Liver (tissue), 9 donors: ENCODE data around the gene RASA3. TPM values are rescaled to one million over a fixed set of nuclear protein-coding genes. Genes with fewer than 3 reads are reported as not detected.

Experiments used
- DNase-seq: peaks from one replicate; pipeline ENCODE4 v3.0.0-alpha.2; 2017; ENCODE audit warnings: low spot score
- H3K27ac ChIP-seq, 2 donors: one replicate each; pipeline ENCODE4 v1.7.0; 2013; ENCODE audit warnings: inconsistent platforms in 2 of 2, low read length in 2 of 2, control low read depth in 1 of 2, low read depth in 1 of 2, mild to moderate bottlenecking in 1 of 2
- H3K27me3 ChIP-seq, 4 donors: one replicate each; pipeline versions ENCODE4 v1.6.1 to v1.7.0; 2013; ENCODE audit warnings: low read length in 3 of 4, inconsistent platforms in 1 of 4, mild to moderate bottlenecking in 1 of 4, moderate library complexity in 1 of 4; ENCODE audit not compliant: control insufficient read depth in 4 of 4, insufficient read depth in 4 of 4
- H3K36me3 ChIP-seq, 4 donors: one replicate each; pipeline versions ENCODE4 v1.6.1 to v1.7.0; 2013; ENCODE audit warnings: low read length in 3 of 4, mild to moderate bottlenecking in 3 of 4, low read depth in 1 of 4, moderate library complexity in 1 of 4; ENCODE audit not compliant: control insufficient read depth in 4 of 4, insufficient read depth in 3 of 4
- H3K4me1 ChIP-seq, 4 donors: one replicate each; pipeline versions ENCODE4 v1.6.1 to v1.7.0; 2013; ENCODE audit warnings: low read length in 3 of 4, mild to moderate bottlenecking in 3 of 4, moderate library complexity in 1 of 4; ENCODE audit not compliant: control insufficient read depth in 4 of 4, insufficient read depth in 4 of 4
- H3K4me3 ChIP-seq, 3 donors: one replicate each; pipeline versions ENCODE4 v1.6.1 to v1.7.0; 2013; ENCODE audit warnings: low read length in 3 of 3, control low read depth in 1 of 3, low read depth in 1 of 3, mild to moderate bottlenecking in 1 of 3
- H3K9ac ChIP-seq, 2 donors: one replicate each; pipeline ENCODE4 v1.7.0; 2013; ENCODE audit warnings: low read length in 2 of 2, mild to moderate bottlenecking in 2 of 2, moderate library complexity in 2 of 2, control low read depth in 1 of 2, low read depth in 1 of 2
- H3K9me3 ChIP-seq, 4 donors: one replicate each; pipeline versions ENCODE4 v1.6.1 to v1.7.0; 2013; ENCODE audit warnings: low read length in 3 of 4; ENCODE audit not compliant: control insufficient read depth in 4 of 4
- ATF3 ChIP-seq: IDR thresholded peaks from 2 replicates; pipeline ENCODE4 v1.6.1; 2016; ENCODE audit warnings: antibody characterized with exemption
- EGR1 ChIP-seq, 2 donors: IDR thresholded peaks; 2 replicates each; pipeline ENCODE4 v1.6.1; 2016 to 2018; ENCODE audit warnings: antibody characterized with exemption in 2 of 2, low read depth in 2 of 2
- FOXA1 ChIP-seq: IDR thresholded peaks from 2 replicates; pipeline ENCODE4 v1.6.1; 2016; ENCODE audit warnings: antibody characterized with exemption
- FOXA2 ChIP-seq: IDR thresholded peaks from 2 replicates; pipeline ENCODE4 v1.6.1; 2016; ENCODE audit warnings: antibody characterized with exemption
- GABPA ChIP-seq, 2 donors: IDR thresholded peaks in 1 of 2; conservative IDR thresholded peaks in 1 of 2; 2 replicates each; pipeline ENCODE4 v1.6.1; 2016; ENCODE audit warnings: antibody characterized with exemption in 2 of 2, mild to moderate bottlenecking in 1 of 2, moderate library complexity in 1 of 2
- JUND ChIP-seq, 2 donors: IDR thresholded peaks; 2 replicates each; pipeline ENCODE4 v1.6.1; 2016; ENCODE audit warnings: antibody characterized with exemption in 2 of 2
- MAX ChIP-seq: IDR thresholded peaks from 2 replicates; pipeline ENCODE4 v1.6.1; 2016; ENCODE audit warnings: antibody characterized with exemption
- RAD21 ChIP-seq, 2 donors: IDR thresholded peaks; 2 replicates each; pipeline ENCODE4 v1.6.1; 2016; ENCODE audit warnings: antibody characterized with exemption in 2 of 2, mild to moderate bottlenecking in 2 of 2
- RXRA ChIP-seq, 2 donors: IDR thresholded peaks; 2 replicates each; pipeline ENCODE4 v1.6.1; 2017 to 2018; ENCODE audit warnings: antibody characterized with exemption in 2 of 2, mild to moderate bottlenecking in 1 of 2
- TAF1 ChIP-seq: conservative IDR thresholded peaks from 2 replicates; pipeline ENCODE4 v1.6.1; 2016; ENCODE audit warnings: antibody characterized with exemption, mild to moderate bottlenecking
- YY1 ChIP-seq: IDR thresholded peaks from 2 replicates; pipeline ENCODE4 v1.6.1; 2016; ENCODE audit warnings: antibody characterized with exemption, mild to moderate bottlenecking
- ZBTB33 ChIP-seq: IDR thresholded peaks from 2 replicates; pipeline ENCODE4 v1.6.1; 2016; ENCODE audit warnings: antibody characterized with exemption
- WGBS: extraction: QIAGEN DNeasy Blood & Tissue Kit; methylation state at CpG from one replicate; pipeline ENCODE4 v1.1.7; 2013; 5-methylcytosine and 5-hydroxymethylcytosine counted together
- polyA plus RNA-seq, 2 donors: library from polyadenylated mRNA; stranded (reverse) in 1 of 2; unstranded in 1 of 2; fragments of 200-250 nt in 1 of 2; fragments of >200 nt in 1 of 2; fragmentation: Nextera tagmentation in 1 of 2; extraction: Ambion mirVana in 1 of 2; gene quantifications; one replicate each; pipeline versions ENCODE4 v1.2.1 to v1.2.3, GENCODE V29; 2013 to 2015
- total RNA-seq, 2 donors: library from RNA; depleted of rRNA; stranded (reverse); fragments of >200 nt; gene quantifications; one replicate each; pipeline ENCODE4 v1.2.3, GENCODE V29; 2014
- donor health status: healthy.
- donor health status: healthy.
- donor health status: healthy.
- donor health status: healthy.
- donor health status: healthy.

RASA3 gene
- total and polyA plus RNA-seq, 4 donors, result 0.64 to 5.9 (median 3.8) TPM

- 90% methylated on average over 18 of the region's 18 CpGs for WGBS
- no peaks in the 10 kb centered on the region for H3K27me3 ChIP-seq
- H3K9ac ChIP-seq, result no peak overlapping the region
- H3K27ac ChIP-seq, result no peak overlapping the region
- H3K9me3 ChIP-seq, result no peaks in the 10 kb centered on the region
- no peaks in the 10 kb centered on the region for H3K36me3 ChIP-seq
- no peak overlapping the region for H3K4me3 ChIP-seq
- no peaks in the 10 kb centered on the region for H3K4me1 ChIP-seq
- TF ChIP-seq TAF1, result no peak
- TF ChIP-seq MAX, result no peak
- no peak for TF ChIP-seq GABPA (IDR thresholded peaks at IDR 0.05 in 1 of 2, conservative IDR thresholded peaks at IDR 0.05 in 1 of 2)
- no peak for TF ChIP-seq ATF3
- TF ChIP-seq ZBTB33, result no peak
- no peak for TF ChIP-seq FOXA2
- TF ChIP-seq FOXA1, result no peak
- no peak for TF ChIP-seq RAD21 (IDR thresholded peaks at IDR 0.05)
- no peak for TF ChIP-seq YY1
- TF ChIP-seq EGR1 (IDR thresholded peaks at IDR 0.05; ENCODE audit: low read depth in 2 of 2), result no peak
- DNase-seq, result no peak
These were observed 30.3 kb downstream of the RASA3 start for GRCh38 chr13:114102131-114102520.

- no peaks in the 10 kb centered on the region for H3K27me3 ChIP-seq
- no peak for DNase-seq
- H3K27ac ChIP-seq, result no peak overlapping the region
- H3K4me3 ChIP-seq, result no peak overlapping the region
- WGBS, result 78% methylated on average over 27 of the region's 27 CpGs
- H3K36me3 ChIP-seq, result no peaks in the 10 kb centered on the region
- TF ChIP-seq JUND (IDR thresholded peaks at IDR 0.05) (no peak), EGR1 (IDR thresholded peaks at IDR 0.05; ENCODE audit: low read depth in 2 of 2) (no peak), ZBTB33 (no peak), RXRA (IDR thresholded peaks at IDR 0.05) (no peak), FOXA1 (no peak)
- no peaks in the 10 kb centered on the region for H3K4me1 ChIP-seq
- no peak overlapping the region for H3K9ac ChIP-seq
- no peaks in the 10 kb centered on the region for H3K9me3 ChIP-seq
These were observed 30.9 kb downstream of the RASA3 start for GRCh38 chr13:114101358-114102130.
